Measurements from ENCODE around the gene PSMG3.

PSMG3 gene

DNA sequence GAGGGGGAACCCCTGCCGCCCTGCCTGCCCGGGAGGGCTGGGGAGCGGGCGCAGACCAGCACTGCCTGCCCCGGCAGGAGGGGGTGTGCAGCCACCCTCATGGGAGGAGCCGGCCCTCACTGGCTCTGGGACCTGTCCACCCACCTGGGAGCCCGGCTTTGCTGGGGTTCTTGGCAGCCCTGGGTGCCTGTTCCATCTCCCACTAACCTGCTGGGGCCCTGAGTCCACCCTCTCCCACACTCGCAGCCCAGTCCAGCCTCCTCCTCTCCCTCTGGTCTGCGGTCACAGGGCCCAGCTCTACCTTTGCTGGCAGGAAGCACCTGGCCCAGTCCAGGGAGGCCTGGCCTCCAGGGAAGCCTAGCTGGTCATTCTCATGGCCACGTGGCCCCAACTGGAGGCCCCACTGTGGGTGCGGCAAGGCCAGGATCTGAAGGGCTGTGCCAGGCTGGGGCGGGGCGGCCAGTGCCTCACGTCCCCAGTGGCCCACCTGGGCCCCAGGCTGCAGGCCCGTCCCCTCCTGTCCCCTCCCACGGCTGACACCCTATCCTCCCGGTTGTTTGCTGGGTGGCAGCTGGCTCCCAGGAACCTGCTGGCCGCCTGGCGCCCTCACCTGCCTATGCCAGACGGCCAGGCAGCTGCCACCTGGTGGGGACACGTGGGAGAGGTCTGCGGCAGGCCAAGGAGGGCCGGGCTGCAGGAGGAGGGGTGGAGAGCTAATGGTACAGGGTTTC is 13.9 kb downstream of the PSMG3 start, which contains the start of gene TMEM184A:
Gene TMEM184A (minus strand): TSS at position 393 of the 731 bp plus-strand sequence. CDS start 721 bp downstream, outside the sequence.
- peak; percentile 48 for ATAC-seq
- TF ChIP-seq RARB (CRISPR knock-in tag; IDR thresholded peaks at IDR 0.05): no peak
- 0 out of 2 replicates have a peak, but pooled peaks have one; percentile 28 for TF ChIP-seq CSDC2 (CRISPR knock-in tag; IDR thresholded peaks at IDR 0.05)

DNA sequence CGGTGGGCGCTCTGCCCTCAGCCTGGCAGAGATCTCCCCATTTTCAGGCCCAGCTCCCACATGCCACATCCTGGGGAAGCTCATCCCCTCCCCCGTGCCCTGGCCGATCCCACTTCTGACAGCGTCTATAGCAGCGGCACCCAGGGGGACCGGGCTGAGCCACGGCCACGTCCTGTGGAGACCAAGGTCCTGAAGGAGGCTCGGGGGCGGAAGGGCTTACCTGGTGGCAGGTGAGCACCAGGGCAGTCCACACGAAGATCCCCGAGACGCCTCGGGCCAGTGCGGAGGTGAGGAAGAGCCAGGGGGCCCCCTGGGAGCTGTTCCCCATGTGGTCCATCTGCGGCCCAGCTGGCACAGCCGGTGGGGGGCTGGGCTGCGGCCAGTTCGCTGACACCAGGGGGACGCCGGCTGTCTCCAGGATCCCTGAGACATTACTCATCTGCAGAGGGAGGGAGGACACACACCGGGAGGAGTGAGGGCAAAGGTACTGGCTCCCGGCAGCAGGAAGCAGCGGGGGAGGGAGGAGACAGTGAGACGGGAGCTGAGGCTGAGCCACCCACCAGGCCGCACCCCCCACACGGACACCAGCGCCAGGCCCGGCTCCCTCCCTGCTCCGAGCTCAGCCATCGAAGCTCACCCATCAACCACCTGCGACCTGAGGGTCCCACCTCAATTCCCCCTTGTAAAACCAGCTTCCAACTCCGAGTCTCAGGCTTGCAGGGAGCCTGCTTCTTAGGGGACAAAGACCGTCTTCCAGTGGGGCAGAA is 14.6 kb downstream of the PSMG3 start:
- peak; percentile 79 for ATAC-seq
- no peak for TF ChIP-seq SNAI2 (CRISPR knock-in tag; IDR thresholded peaks at IDR 0.05)
- no peak for TF ChIP-seq CSDC2 (CRISPR knock-in tag; IDR thresholded peaks at IDR 0.05)
- TF ChIP-seq ZFP30 (CRISPR knock-in tag; IDR thresholded peaks at IDR 0.05): no peak
- TF ChIP-seq, protein P1, sequence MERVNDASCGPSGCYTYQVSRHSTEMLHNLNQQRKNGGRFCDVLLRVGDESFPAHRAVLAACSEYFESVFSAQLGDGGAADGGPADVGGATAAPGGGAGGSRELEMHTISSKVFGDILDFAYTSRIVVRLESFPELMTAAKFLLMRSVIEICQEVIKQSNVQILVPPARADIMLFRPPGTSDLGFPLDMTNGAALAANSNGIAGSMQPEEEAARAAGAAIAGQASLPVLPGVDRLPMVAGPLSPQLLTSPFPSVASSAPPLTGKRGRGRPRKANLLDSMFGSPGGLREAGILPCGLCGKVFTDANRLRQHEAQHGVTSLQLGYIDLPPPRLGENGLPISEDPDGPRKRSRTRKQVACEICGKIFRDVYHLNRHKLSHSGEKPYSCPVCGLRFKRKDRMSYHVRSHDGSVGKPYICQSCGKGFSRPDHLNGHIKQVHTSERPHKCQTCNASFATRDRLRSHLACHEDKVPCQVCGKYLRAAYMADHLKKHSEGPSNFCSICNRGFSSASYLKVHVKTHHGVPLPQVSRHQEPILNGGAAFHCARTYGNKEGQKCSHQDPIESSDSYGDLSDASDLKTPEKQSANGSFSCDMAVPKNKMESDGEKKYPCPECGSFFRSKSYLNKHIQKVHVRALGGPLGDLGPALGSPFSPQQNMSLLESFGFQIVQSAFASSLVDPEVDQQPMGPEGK (CRISPR knock-in tag; IDR thresholded peaks at IDR 0.05; ENCODE audit: borderline replicate concordance): peak; percentile 33; the same call in 1 of the 2 replicates
- TF ChIP-seq TOX (CRISPR knock-in tag; IDR thresholded peaks at IDR 0.05; ENCODE audit: borderline replicate concordance): no peak
- TF ChIP-seq, protein P2, sequence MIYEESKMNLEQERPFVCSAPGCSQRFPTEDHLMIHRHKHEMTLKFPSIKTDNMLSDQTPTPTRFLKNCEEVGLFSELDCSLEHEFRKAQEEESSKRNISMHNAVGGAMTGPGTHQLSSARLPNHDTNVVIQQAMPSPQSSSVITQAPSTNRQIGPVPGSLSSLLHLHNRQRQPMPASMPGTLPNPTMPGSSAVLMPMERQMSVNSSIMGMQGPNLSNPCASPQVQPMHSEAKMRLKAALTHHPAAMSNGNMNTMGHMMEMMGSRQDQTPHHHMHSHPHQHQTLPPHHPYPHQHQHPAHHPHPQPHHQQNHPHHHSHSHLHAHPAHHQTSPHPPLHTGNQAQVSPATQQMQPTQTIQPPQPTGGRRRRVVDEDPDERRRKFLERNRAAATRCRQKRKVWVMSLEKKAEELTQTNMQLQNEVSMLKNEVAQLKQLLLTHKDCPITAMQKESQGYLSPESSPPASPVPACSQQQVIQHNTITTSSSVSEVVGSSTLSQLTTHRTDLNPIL (CRISPR knock-in tag; IDR thresholded peaks at IDR 0.05; ENCODE audit: low read depth): no peak
- TF ChIP-seq RARB (CRISPR knock-in tag; IDR thresholded peaks at IDR 0.05): no peak

DNA sequence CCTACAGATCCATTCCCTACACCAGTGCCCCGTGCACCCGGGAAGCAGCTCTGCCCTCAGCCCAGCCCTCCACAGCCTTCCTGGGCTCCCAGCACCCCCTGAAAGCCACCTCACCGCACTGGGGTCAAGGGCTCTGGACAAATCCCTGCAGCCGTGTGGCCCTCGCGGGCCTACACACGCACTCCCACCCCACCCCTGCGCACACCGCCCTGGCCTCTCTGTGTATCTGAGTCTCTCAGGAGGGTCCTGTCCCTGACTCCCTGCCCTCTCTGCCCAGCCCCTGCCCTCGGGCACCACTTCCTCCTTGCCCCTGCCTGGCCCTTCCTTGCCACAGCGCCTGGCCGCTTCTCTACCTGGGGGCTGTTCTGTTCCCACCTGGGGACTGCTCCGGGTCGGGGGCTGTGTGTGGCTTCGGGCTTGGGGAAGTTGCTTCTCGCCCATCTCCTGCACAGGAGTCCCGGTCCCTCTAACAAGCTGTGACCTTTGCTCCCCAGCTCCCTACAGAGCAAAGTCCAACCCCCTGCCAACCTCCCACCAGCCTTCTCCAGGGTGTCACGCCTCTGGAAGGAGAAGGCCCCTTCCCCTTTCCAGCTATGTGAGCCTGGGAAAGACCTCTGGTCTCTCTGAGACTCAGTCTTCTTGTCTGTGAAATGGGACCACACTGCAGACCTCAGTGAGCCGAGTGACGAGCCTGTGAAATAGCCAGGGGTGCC is 15.3 kb downstream of the PSMG3 start:
- no peak for ATAC-seq

More for the DNA sequence above, 15.3 kb downstream of the PSMG3 start:
- TF ChIP-seq OSR1 (CRISPR knock-in tag; IDR thresholded peaks at IDR 0.05) (no peak), ZFP30 (CRISPR knock-in tag; IDR thresholded peaks at IDR 0.05) (no peak), PPARA (CRISPR knock-in tag; IDR thresholded peaks at IDR 0.05; ENCODE audit: borderline replicate concordance) (no peak), TCF4 (CRISPR knock-in tag; IDR thresholded peaks at IDR 0.05; ENCODE audit: borderline replicate concordance) (no peak), ZFP3 (CRISPR knock-in tag; IDR thresholded peaks at IDR 0.05) (no peak), BACH2 (CRISPR knock-in tag; IDR thresholded peaks at IDR 0.05; ENCODE audit: borderline replicate concordance) (no peak), ZNF565 (CRISPR knock-in tag; conservative IDR thresholded peaks at IDR 0.05; ENCODE audit: low read depth) (no peak), ZNF70 (CRISPR knock-in tag; IDR thresholded peaks at IDR 0.05) (no peak), ZNF8 (CRISPR knock-in tag; IDR thresholded peaks at IDR 0.05) (no peak), GLIS3 (CRISPR knock-in tag; IDR thresholded peaks at IDR 0.05) (no peak), ARNTL (CRISPR knock-in tag; IDR thresholded peaks at IDR 0.05; ENCODE audit: borderline replicate concordance, low read depth) (no peak), ISL1 (CRISPR knock-in tag; IDR thresholded peaks at IDR 0.05) (no peak), ESRRG (CRISPR knock-in tag; IDR thresholded peaks at IDR 0.05) (no peak), RARB (CRISPR knock-in tag; IDR thresholded peaks at IDR 0.05) (no peak), TOX (CRISPR knock-in tag; IDR thresholded peaks at IDR 0.05; ENCODE audit: borderline replicate concordance) (no peak), ZC3H10 (CRISPR knock-in tag; IDR thresholded peaks at IDR 0.05) (no peak), CSDC2 (CRISPR knock-in tag; IDR thresholded peaks at IDR 0.05) (no peak)
- TF ChIP-seq, protein P1 (CRISPR knock-in tag; IDR thresholded peaks at IDR 0.05; ENCODE audit: borderline replicate concordance): no peak
- TF ChIP-seq, protein P3, sequence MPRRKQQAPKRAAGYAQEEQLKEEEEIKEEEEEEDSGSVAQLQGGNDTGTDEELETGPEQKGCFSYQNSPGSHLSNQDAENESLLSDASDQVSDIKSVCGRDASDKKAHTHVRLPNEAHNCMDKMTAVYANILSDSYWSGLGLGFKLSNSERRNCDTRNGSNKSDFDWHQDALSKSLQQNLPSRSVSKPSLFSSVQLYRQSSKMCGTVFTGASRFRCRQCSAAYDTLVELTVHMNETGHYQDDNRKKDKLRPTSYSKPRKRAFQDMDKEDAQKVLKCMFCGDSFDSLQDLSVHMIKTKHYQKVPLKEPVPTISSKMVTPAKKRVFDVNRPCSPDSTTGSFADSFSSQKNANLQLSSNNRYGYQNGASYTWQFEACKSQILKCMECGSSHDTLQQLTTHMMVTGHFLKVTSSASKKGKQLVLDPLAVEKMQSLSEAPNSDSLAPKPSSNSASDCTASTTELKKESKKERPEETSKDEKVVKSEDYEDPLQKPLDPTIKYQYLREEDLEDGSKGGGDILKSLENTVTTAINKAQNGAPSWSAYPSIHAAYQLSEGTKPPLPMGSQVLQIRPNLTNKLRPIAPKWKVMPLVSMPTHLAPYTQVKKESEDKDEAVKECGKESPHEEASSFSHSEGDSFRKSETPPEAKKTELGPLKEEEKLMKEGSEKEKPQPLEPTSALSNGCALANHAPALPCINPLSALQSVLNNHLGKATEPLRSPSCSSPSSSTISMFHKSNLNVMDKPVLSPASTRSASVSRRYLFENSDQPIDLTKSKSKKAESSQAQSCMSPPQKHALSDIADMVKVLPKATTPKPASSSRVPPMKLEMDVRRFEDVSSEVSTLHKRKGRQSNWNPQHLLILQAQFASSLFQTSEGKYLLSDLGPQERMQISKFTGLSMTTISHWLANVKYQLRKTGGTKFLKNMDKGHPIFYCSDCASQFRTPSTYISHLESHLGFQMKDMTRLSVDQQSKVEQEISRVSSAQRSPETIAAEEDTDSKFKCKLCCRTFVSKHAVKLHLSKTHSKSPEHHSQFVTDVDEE (CRISPR knock-in tag; IDR thresholded peaks at IDR 0.05): no peak

All from SK-N-SH treated with all-trans-retinoic acid at 6 μM for 48 hours (cell line).